ENCODE results near the gene NPTX2. TPM values are rescaled to one million over a fixed set of nuclear protein-coding genes. Genes with fewer than 3 reads are reported as not detected.

The NPTX2 gene
- total RNA-seq, 4 donors from 2014 or later = 2.2 to 14.9 (median 7.1) TPM

GRCh38 chr7:98654524-98655272, 37.6 kb downstream of the NPTX2 start:
- TF ChIP-seq, protein P1, sequence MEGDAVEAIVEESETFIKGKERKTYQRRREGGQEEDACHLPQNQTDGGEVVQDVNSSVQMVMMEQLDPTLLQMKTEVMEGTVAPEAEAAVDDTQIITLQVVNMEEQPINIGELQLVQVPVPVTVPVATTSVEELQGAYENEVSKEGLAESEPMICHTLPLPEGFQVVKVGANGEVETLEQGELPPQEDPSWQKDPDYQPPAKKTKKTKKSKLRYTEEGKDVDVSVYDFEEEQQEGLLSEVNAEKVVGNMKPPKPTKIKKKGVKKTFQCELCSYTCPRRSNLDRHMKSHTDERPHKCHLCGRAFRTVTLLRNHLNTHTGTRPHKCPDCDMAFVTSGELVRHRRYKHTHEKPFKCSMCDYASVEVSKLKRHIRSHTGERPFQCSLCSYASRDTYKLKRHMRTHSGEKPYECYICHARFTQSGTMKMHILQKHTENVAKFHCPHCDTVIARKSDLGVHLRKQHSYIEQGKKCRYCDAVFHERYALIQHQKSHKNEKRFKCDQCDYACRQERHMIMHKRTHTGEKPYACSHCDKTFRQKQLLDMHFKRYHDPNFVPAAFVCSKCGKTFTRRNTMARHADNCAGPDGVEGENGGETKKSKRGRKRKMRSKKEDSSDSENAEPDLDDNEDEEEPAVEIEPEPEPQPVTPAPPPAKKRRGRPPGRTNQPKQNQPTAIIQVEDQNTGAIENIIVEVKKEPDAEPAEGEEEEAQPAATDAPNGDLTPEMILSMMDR (IDR thresholded peaks at IDR 0.05) = no peak
- ATAC-seq (ENCODE audit: low FRiP score) (no peak), DNase-seq (ENCODE audit: low spot score) (no peak)

DNA sequence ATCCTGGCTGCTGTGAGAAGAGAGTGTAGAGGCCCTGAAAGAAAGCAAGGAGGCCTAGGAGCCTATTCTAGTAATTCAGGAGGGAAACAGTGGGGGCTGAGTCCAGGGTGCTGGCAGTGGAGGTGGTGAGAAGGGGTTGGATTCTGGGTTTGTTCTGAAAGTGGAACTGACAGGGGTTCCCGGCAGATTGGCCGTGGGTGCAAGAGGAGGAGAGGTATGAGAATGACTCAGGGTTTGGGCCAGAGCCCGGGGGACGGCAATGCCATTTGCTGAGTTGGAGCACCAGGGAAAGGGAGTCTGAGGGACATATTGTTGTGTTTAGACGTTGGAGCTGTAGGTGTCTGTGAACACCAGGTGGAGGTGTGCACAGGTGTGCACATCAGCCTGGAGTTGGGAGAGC, 38.5 kb downstream of the NPTX2 start:
- ATAC-seq (ENCODE audit: low FRiP score) (no peak), DNase-seq (ENCODE audit: low spot score) (no peak)
- TF ChIP-seq, protein P1 (IDR thresholded peaks at IDR 0.05) = no peak

DNA sequence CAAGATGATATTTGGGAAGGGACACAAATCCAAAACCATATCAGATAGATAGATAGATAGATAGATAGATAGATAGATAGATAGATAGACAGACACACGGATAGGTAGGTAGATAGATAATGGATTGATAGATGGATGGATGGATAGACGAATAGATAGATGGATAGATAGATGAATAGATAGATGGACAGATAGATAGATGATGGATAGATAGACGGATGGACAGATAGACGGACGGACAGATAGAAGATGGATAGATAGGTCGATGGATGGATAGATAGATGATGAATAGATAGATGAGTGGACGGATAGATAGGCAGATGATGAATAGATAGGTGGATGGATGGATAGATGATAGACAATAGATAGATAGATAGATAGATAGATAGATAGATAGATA, 39.8 kb downstream of the NPTX2 start:
- ATAC-seq (ENCODE audit: low FRiP score) (no peak), DNase-seq (ENCODE audit: low spot score) (no peak)
- TF ChIP-seq, protein P1 (IDR thresholded peaks at IDR 0.05) = no peak

- ATAC-seq (ENCODE audit: low FRiP score) (no peak), DNase-seq (ENCODE audit: low spot score) (no peak)
- TF ChIP-seq, protein P1 (IDR thresholded peaks at IDR 0.05) = no peak
Measured at GRCh38 chr7:98657736-98658135, 40.7 kb downstream of the NPTX2 start.

GRCh38 chr7:98659756-98660155, 42.7 kb downstream of the NPTX2 start:
- TF ChIP-seq, protein P1 (IDR thresholded peaks at IDR 0.05) = no peak
- DNase-seq (ENCODE audit: low spot score) (no peak), ATAC-seq (ENCODE audit: low FRiP score) (no peak)

DNA sequence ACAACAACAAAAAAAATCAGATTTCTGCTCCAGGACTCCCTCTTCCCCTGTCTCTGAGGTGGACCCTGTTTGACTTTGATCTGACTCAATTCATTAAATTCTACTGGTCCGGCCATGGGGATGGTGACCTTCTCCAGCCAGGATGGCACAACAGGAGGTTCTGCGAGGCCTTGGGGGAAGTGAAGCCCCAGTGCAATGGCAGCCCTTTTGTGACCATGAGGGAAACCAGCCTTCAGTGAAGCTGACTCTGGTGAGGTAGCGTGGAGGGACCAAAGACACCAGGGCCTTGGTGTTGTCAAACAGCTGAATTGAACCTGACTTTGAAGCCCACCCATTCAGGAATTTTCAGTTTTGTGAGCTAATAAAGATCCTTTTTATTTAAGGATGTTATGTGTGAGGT, 44.5 kb downstream of the NPTX2 start:
- ATAC-seq (ENCODE audit: low FRiP score) (no peak), DNase-seq (ENCODE audit: low spot score) (no peak)
- TF ChIP-seq, protein P1 (IDR thresholded peaks at IDR 0.05) = no peak

DNA sequence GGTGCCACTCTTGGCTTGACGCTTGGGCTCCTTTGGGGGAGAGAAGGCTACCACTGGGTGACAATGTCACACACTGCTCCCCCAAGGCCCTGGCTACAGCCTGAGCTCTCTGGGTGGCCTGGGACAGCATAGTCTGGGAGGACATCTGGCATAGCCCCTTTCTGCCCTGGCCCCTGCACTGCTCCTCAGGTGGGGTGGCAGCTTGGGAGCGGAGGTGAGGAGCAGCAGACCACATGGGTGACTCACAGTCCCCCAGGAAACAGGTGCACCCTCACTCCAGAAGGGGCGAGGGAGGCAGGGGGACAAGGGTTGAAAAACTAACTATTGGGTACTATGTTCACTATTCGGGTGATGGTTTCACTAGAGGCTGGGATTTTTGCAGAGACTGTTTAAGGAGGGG, 45.2 kb downstream of the NPTX2 start:
- TF ChIP-seq, protein P1 (IDR thresholded peaks at IDR 0.05) = no peak
- ATAC-seq (ENCODE audit: low FRiP score) (no peak), DNase-seq (ENCODE audit: low spot score) (no peak)
